GM19239 (cell line): Measurements from ENCODE around the gene TTI1.
"Not testable (repeated sequence)": the region's sequence is repeated elsewhere in the genome, so short reads cannot be mapped to it uniquely, and the experiment has no call there.

Source experiments
- DNase-seq: peaks from one replicate; pipeline ENCODE4 v3.0.0; 2011; ENCODE audit warnings: low spot score; ENCODE audit not compliant: insufficient read length
- FAIRE-seq: peaks from 2 replicates; lab custom pipeline; 2011; peaks lifted over from hg19 to GRCh38; lab: Jason Lieb, UNC

TTI1 gene

DNA sequence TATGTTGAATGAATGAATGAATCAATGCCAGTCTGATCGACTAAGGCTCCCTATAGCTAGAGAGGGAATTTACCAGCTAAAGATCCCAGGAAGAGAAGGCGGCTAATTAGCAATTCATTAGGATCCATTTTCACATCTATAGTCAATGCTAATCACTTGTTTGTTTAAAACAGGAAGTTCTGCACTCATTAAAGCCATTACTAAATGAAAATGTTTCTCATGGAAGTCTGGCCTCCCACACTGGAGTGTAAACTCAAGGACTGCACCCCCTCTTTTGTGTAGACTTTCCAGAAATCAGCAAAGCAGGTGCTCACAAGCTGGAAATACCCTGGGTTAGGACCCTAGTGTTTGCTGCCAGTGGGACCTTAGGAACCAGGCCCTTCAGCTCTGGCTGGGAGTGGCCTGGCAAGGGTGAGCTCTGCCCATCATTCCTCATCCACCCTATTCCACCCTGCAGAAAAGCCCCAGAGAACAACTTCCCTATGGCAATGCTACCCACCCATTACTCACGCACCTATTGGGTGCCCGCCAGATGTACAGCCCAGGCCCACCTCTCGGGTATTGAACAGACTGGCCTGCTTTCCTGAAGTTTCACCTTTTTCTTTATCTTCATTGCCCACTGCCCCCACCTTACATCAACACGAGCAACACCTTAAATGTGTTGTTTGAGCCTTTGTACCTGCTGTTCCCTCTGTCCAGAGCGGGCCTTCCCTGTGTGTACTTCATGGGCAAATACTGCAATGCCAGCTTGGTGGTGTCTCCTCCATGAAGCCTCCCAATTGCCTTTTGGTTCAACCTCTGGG lies 60.8 kb downstream of the TTI1 start:
- no peak for FAIRE-seq
- DNase-seq = no peak

DNA sequence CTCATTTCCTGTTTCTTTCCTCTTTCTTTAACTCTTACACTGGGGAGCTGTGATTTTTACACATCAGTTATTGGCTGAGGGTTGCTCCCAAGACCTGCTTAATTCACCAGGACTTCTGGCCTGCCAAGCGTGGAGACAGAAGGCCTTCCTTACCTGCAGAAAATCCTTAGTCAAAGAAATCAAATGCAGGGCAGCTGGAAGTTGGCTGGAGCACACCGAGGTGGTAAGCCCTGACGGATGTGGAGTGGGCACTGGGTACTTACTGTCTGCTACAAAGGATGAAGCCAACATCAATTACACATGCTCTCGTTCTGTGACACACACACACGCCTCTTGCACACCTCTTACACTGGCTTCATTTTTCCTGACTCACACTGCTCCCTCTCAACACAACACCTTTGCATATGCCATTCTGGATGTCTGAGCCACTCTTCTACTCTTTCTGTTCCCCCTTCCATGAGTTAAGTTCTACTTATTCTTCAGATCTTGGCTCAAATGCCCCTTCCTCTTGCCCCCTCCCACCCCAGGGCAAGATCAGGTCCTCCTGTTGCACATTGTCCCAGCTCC lies 61.6 kb downstream of the TTI1 start:
- FAIRE-seq = no peak
- DNase-seq = no peak

DNA sequence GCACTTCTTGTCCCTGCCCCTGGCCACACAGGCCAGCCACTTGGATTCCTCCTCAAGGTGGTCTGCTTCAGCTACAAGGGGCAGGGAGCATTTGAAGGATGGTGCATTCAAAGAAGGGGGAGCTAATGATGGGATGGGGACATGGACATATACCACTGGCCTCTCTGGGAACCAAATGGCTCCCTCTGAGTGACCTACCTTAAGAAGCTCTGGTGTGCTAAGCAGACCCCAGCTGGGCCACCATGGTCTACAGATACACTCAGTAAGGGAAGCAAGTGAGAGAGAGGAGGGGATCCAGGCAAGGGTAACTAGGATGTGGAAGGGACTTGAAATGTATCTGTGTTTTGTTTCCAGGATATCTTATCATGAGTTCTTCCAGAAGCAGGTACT lies 62.4 kb downstream of the TTI1 start:
- DNase-seq (no peak), FAIRE-seq (no peak)

DNA sequence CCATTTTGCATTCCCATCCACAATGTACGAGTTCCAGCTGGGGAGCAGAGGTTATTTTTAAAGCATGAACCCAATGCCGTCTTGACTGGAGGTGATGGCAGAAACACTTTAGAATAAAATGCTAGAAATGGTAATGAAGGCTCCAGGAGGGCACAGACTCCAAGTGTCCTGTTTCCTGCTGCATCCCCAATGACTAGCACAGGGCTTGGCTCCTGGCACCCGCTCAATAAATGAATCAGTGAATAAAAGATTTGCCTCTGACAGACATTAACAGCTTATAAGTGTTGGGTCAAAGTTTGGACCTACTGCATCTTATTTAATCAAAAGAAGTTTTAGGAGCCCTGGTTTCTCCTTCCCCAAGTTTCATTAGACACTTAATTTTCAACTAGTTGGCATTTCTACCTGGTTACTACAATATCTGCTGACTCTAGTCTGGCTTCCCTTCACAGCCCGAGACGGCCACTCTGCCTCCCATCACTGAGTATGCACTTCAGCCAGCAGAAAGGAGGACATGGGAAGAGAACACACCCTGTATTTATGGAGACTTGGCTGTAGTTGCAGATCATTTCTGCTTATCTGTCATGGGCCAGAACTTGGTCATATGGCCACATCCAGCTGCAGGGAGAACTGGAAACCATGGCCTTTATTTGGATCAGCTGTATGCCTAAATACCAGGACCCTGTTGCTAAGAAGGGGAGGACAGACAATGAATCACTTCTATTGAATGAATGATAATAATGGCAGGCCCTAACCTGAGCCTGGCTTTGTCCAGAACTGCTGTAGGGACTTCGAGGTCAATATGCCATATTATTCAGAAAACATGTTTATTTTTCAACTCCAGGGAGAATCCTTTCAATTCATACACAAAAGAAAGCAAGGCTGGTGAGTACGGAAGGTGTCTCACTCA lies 63.1 kb downstream of the TTI1 start:
- no peak for FAIRE-seq

DNA sequence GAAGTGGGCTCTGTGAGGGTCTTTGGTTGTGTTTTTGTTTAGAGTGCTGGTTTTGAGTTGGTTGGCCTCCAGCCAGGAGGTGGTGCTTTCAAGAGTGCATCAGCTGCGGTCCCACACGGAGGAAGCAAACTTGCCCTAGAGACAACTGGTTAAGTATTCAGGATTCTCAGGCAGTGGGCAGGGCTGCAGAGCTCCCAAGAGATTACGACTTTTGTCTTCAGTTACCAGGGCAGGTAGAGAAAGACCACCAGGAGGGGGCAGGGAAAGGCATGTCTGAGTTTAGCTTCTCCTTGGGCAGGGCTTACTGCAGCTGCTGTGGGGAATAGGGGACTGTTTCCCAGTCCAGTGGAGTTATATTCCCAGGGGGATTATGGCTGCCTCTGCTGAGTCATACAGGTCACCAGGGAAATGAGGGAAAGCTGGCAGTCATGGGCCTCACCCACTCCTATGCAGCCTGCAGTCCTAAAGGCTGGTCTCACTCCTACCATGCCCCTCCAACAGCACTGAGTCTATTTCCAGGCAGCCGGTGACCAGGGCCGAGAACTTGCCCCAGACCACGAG lies 64.3 kb downstream of the TTI1 start:
- no peak for DNase-seq
- no peak for FAIRE-seq

More for the DNA sequence above, 63.1 kb downstream of the TTI1 start:
- no peak for DNase-seq

DNA sequence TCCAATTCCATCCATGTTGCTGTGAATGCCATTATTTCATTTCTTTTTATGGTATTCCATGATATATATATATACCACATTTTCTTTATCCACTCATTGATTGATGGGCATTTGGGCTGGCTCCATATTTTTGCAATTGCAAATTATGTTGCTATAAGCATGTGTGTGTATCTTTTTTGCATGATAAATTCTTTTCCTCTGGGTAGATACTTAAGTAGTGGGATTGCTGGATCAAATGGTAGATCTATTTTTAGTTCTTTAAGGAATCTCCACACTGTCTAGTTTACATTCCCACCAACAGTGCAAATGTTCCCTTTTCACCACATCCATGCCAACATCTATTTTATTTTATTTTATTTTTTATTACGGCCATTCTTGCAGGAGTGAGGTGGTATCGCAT lies 69.8 kb downstream of the TTI1 start:
- not testable (repeated sequence) for DNase-seq, FAIRE-seq

DNA sequence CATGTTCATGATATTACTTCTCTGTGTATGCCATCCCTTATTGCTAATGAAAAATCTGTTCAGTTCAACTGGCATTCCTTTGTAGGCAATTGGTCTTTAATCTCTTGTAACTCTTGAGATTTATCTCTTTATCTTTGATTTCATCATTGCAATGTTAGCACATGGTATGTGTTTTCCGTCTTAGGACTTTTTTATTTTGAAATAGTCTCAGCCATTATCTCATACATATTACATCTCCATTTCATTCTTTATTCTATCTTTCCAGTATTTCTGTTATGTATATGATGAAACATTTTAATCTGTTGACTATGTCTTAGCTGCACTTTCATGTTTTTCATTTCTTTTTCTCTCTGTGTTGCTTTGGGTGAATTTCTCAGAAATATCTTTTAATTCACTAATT lies 72.2 kb downstream of the TTI1 start:
- no peak for FAIRE-seq

DNA sequence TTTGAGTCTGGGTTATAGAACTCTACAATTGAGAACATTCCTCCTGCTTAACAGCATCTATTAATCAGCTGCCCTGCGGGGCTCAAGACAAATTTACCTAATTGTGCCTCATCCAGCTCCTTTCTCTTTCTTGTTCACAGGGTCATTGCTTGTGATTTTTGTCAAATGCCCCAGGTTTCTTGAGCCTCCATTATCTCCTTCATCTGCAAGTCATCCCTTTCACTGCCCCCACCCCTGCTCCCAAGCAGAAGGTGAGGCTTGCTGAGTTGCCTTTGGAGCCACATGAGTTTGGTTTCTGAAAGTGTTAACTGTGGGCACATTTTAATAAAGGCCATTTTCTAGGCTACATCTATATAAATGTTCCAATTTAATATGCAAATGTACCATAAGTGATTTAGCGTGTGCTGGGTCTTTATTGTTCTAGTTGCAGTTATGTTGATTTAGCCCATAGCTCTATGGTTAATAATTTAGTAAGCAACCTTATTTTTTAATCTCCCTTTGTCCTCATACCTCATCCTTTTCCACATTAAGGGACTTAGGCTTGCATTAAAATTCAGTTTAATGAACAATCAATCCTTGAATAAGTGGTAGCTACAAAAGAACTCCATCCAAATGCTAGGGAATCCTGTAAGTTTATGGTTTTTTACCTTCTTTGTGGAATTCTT lies 74.3 kb downstream of the TTI1 start:
- FAIRE-seq (no peak), DNase-seq (no peak)

More for the DNA sequence above, 72.2 kb downstream of the TTI1 start:
- no peak for DNase-seq

DNA sequence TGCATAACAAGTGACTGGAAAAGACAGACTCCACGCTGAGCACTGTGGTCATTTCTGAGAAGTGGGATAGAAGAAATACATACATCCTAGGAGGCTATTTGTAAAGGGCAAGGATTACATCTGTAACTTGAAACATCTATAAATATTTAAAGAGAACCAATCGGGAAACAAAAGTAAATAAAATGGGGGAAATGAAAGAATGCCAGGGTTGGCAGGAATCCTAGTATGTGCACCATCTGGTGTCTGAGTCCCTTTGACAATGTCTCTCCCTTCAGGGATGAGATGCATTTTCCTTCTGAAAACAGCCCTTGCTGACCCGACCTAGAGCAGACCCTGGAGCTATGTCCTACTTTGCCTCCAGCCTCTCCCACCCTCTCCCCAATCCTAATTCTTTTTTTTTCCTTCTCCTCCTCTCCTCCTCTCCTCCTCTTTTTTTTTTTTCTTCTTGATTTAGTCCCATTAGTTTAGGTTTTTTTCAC lies 77.1 kb downstream of the TTI1 start:
- DNase-seq (no peak), FAIRE-seq (no peak)

DNA sequence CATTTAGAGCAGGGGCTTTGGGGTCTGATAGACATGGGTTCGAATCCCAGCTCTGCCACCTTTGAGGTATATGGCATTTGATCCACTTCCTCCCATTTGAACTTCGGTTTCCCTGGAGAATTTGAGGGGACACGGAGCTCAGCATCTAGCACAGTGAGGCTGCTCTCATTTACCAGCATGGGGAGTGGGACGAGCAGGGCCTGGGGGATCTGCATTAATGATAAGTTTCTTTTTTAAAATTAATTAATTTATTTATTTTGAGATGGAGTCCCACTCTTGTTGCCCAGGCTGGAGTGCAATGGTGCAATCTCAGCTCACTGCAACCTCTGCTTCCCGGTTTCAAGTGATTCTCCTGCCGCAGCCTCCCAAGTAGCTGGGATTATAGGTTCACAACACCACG lies 77.7 kb downstream of the TTI1 start:
- no peak for DNase-seq
- no peak for FAIRE-seq

DNA sequence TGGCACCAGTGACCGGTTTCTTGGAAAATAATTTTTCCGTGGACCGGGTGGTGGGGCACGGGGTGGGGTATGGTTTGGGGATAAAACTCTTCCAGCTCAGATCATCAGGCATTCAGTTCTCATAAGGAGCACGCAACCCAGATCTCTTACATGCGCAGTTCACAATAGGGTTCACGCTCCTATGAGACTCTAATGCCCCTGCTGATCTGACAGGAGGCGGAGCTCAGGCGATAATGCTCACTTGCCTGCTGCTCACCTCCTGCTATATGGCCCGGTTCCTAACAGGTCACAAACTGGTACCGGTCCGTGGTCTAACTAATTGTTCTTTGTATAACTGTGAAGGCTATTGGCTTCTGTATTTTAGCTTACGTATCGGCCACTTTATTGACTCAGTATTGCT lies 78.6 kb downstream of the TTI1 start:
- DNase-seq (no peak), FAIRE-seq (no peak)

DNA sequence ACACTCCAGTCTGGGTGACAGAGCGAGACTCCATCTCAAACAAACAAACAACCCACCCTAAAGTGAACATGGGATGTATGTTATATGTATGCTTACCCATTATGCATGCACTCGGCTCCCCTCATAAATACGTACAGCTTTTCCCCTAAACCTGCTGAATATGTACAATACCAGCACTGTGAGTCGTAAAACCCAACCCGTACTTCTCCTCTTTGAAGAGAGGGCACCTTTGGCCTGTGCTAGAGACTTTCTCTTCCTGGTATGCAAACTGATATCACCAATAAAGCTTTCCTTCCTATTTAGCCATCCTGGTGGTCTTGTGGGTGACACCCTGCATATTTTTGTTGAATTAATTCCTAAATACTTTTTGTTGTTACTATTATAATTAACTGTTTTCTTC lies 79.1 kb downstream of the TTI1 start:
- FAIRE-seq = no peak

DNA sequence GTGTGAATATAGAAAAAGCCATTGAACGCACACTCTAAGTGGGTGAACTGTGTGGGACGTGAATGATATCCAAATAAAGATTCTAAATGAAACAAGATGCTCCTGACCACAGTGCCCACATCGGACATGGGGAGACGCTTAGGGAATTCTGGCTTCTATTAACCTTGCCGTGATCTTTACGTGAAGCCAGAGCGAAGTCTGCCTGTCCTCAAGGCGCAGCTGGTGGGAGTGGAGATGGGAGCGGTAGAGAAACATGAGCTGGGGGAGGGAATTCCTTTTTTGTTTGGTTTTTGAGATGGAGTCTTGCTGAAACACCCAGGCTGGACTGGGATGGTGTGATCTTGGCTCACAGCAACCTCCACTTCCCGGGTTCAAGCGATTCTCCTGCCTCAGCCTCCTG lies 84.3 kb downstream of the TTI1 start:
- FAIRE-seq (no peak), DNase-seq (no peak)

More for the DNA sequence above, 79.1 kb downstream of the TTI1 start:
- DNase-seq = no peak

DNA sequence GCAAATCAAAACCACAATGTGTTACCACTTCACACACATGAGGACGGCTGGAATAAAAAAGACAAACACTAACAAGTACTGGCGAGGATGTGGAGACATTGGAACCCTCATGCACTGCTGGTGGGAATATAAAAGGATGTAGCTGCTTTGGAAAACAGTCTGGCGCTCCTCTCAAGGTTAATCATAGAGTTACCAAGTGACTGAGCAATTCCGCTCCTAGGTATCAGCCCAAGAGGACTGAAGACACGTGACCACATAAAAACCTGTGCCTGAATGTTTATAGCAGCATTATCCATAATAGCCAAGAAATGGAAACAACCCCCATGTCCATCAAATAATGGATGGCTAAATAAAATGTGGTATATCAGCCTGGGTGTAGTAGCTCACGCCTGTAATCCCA lies 85.3 kb downstream of the TTI1 start:
- DNase-seq = no peak
- no peak for FAIRE-seq

DNA sequence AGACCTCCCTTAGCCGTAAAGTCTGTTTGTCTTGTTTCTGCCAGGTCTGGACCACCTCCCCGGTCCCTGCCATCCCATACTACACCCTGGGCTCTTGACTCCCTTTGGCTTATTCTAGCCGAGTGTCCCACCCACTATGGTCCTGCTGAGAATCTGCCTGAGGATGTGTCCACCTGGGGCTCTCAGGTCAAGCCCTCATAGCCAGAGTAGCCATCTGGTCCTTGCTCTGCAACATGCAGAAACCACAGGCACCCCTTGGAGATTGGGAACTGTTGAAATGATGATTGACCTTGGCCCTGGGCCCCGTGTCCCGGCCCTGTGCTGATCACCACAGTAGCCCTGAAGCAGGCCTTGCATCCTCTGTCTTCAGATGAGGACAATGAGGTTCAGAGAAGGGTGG lies 86.3 kb downstream of the TTI1 start:
- DNase-seq = no peak

DNA sequence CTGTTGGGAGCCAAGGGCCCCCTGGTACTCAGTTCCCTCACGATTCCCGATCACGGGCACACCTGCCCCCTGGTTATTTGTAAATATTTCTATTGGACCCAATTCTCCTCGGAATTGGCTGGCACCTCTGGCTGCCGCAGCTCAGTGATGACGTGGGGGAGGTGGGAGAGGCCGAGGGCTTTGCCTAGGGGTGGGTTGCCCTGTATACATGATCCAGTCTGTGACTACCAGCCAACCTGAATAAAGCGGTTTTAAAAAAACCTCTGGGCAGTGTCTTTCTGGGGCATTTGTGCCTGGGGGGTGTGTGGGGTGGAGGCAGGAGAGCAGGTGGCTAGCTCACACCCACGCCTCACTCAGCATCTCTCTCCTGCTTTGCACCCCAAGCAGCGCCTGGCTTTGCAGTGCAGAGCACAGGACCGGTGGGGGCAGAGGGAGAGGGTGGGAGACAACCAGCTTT lies 88.1 kb downstream of the TTI1 start:
- DNase-seq = no peak
- FAIRE-seq = no peak

More for the DNA sequence above, 86.3 kb downstream of the TTI1 start:
- no peak for FAIRE-seq

DNA sequence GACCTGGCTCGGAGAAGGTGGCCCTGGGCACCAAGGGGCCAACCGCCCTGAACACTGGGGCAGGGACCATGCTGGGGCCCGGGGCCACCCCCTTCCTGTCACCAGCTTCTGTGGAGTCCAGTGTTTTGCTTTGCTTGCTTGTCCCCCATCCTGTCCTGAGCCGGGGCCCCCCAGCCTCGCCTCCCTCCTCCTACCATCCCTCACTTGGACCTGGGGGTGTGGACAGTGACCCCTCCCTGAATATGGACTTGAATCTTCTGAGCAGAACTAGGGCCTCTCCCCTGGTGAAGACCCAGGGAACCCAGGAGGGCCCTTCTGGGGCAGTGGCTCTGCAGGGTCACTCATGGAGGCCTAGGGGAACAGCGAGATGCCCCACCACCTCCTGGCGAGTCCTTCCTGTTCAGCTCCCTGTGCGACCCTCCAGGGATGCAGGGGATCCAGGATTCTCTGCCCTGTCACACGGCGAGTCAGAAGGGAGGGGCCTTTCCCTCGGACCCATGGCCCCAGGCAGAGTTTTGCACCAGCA lies 88.7 kb downstream of the TTI1 start:
- FAIRE-seq = no peak

DNA sequence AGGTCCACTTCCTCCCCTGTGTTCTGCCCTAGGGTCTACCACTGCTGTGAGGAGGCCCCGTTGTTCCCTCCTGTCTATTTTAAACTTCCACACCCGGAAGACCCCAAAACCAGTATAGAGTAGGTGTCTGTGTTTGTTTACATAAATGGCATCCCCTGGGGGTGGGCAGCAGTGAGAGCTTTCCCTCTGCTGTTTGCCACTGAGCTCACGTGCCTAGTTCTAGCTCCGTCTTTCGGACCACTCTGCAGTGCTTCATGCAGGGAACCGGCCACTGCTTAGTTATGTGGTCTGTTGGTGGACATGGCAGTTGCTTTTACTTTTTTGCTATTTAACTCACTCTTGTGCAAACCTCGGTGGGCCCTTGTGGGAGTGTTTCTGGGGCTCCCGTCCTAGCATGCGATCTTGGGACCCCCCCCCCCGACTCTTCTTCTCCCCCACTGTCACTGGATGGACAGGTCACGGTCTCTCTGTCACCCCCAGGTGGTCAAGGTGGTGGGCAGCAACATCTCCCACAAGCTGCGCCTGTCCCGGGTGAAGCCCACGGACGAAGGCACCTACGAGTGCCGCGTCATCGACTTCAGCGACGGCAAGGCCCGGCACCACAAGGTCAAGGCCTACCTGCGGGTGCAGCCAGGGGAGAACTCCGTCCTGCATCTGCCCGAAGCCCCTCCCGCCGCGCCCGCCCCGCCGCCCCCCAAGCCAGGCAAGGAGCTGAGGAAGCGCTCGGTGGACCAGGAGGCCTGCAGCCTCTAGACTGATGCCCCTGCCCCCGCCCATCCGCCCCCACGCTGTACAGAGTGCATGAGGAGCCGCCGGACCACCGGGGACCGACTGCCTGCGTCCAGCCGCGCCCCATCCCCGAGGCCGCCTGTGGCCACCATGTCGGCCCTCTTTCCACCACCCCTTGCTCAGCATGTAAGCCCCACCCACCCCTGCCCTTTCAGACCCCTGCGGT lies 89.5 kb downstream of the TTI1 start:
- FAIRE-seq (no peak), DNase-seq (no peak)

More for the DNA sequence above, 88.7 kb downstream of the TTI1 start:
- no peak for DNase-seq
